ENCODE measurements around the gene POC1A. TPM values are rescaled to one million over a fixed set of nuclear protein-coding genes. Genes with fewer than 3 reads are reported as not detected.

POC1A gene
- total RNA-seq, 1 experiment from 2014 or later: 29.0 TPM

GRCh38 chr3:52061121-52061910 is 92.9 kb downstream of the POC1A start:
- H2AFZ ChIP-seq (ENCODE audit: low read length): no peak overlapping the region
- no peaks in the 10 kb centered on the region for H3K79me1 ChIP-seq (ENCODE audit: insufficient read depth, low read depth, low read length, poor library complexity, severe bottlenecking)
- H3K79me2 ChIP-seq (ENCODE audit: insufficient read depth, low read length): no peaks in the 10 kb centered on the region
- no peak overlapping the region for H3K4ac ChIP-seq (ENCODE audit: low read depth, low read length)
- WGBS (ENCODE audit: extremely low coverage, insufficient read length, low lambda C conversion rate): no CpG with 5 or more reads among the region's 4 CpGs
- Mint-ChIP-seq H3K36me3 (ENCODE audit: insufficient read depth in 1 of 3, low read depth in 3 of 3) (no peaks in the 10 kb centered on the region), H3K27ac (no peak overlapping the region), H3K4me1 (peaks cover 3 to 10% of the 10 kb centered on the region in 2 experiments; a peak in 2 of 4 replicates), H3K27me3 (ENCODE audit: low read depth) (peaks cover 42% of the 10 kb centered on the region), H3K4me3 (no peak overlapping the region; a peak in 1 of 5 replicates), H3K9me3 (no peaks in the 10 kb centered on the region)
- no peak overlapping the region for H2BK15ac ChIP-seq (ENCODE audit: low read depth, low read length)
- H2BK12ac ChIP-seq (ENCODE audit: insufficient read length, low read depth, low read length): no peak overlapping the region
- no peaks in the 10 kb centered on the region; the same call in 1 of the 2 replicates for H3K27me3 ChIP-seq (ENCODE audit: insufficient read depth, low read length)
- H4K91ac ChIP-seq (ENCODE audit: insufficient read length, low read depth, low read length): no peak overlapping the region
- no peak overlapping the region for H3K9ac ChIP-seq (ENCODE audit: extremely low read depth, insufficient read length, low read length)
- no peak overlapping the region for H3K27ac ChIP-seq (ENCODE audit: insufficient read length, low read depth, low read length)
- no peak overlapping the region for H2BK5ac ChIP-seq (ENCODE audit: insufficient read length, low read length)
- no peak overlapping the region for H2BK20ac ChIP-seq (ENCODE audit: low read depth, low read length, poor library complexity, severe bottlenecking)
- H4K5ac ChIP-seq (ENCODE audit: insufficient read length, low read depth, low read length): no peak overlapping the region
- H4K20me1 ChIP-seq (ENCODE audit: control insufficient read depth, insufficient read depth, insufficient read length): peaks cover 2% of the 10 kb centered on the region
- H3K56ac ChIP-seq (ENCODE audit: insufficient read length, low read depth, low read length): no peak overlapping the region
- no peak overlapping the region for H2AK5ac ChIP-seq (ENCODE audit: insufficient read length, low read length)
- H2BK120ac ChIP-seq (ENCODE audit: low read depth, low read length, poor library complexity, severe bottlenecking): no peak overlapping the region
- H3K23me2 ChIP-seq (ENCODE audit: insufficient read length, low read depth, low read length, poor library complexity, severe bottlenecking): peaks cover 3% of the 10 kb centered on the region
- no peak for TF ChIP-seq CTCF (conservative IDR thresholded peaks at IDR 0.05)
- no peaks in the 10 kb centered on the region for H3K9me3 ChIP-seq (ENCODE audit: control insufficient read depth, low read depth, low read length)
- DNase-seq: no peak
- no peak overlapping the region for H3K23ac ChIP-seq (ENCODE audit: insufficient read length, low read depth, low read length)
- no peak overlapping the region for H4K8ac ChIP-seq (replicated peaks; ENCODE audit: insufficient read length, low read depth, low read length)
- H3T11ph ChIP-seq (ENCODE audit: low read length): no peak overlapping the region
- no peak overlapping the region for H3K18ac ChIP-seq (ENCODE audit: insufficient read length, low read depth, low read length)
- no peaks in the 10 kb centered on the region for H3K4me1 ChIP-seq (ENCODE audit: insufficient read depth, low read length)
- no peak overlapping the region for H3K4me2 ChIP-seq (ENCODE audit: insufficient read depth, insufficient read length, low read length)
- peak overlapping the region; percentile 25; the same call in 1 of the 2 replicates for H3K14ac ChIP-seq (ENCODE audit: insufficient read depth, low read length)

Measured in H9 (cell line).